Smooth muscle cell of the brain vasculature (primary cell): Measurements from ENCODE around the gene ENOX1.
A peak's percentile ranks its signal among the peaks of the same experiment; 100 is the strongest.

Experiments
- DNase-seq: peaks from one replicate; pipeline ENCODE4 v3.0.0-alpha.2; 2012; ENCODE audit warnings: low read depth, low spot score

The ENOX1 gene

GRCh38 chr13:43744261-43745031 is 42.3 kb downstream of the ENOX1 start:
- no peak for DNase-seq

- DNase-seq = no peak
Observed at GRCh38 chr13:43742911-43743310, 43.9 kb downstream of the ENOX1 start.

GRCh38 chr13:43737392-43737923 is 49.3 kb downstream of the ENOX1 start:
- DNase-seq = no peak

- no peak for DNase-seq
Observed at GRCh38 chr13:43732726-43733125, 54.0 kb downstream of the ENOX1 start.

- DNase-seq = no peak
Observed at GRCh38 chr13:43731296-43731695, 55.5 kb downstream of the ENOX1 start.

- DNase-seq = peak; percentile 80
Observed at GRCh38 chr13:43730642-43731041, 56.1 kb downstream of the ENOX1 start.

- no peak for DNase-seq
Observed at GRCh38 chr13:43728421-43728820, 58.4 kb downstream of the ENOX1 start.

GRCh38 chr13:43727856-43728255 is 58.9 kb downstream of the ENOX1 start:
- no peak for DNase-seq

- no peak for DNase-seq
Observed at GRCh38 chr13:43725460-43725859, 61.3 kb downstream of the ENOX1 start.

- DNase-seq = no peak
Observed at GRCh38 chr13:43720780-43721397, 65.9 kb downstream of the ENOX1 start.

- no peak for DNase-seq
Observed at GRCh38 chr13:43698758-43699157, 88.0 kb downstream of the ENOX1 start.

DNA sequence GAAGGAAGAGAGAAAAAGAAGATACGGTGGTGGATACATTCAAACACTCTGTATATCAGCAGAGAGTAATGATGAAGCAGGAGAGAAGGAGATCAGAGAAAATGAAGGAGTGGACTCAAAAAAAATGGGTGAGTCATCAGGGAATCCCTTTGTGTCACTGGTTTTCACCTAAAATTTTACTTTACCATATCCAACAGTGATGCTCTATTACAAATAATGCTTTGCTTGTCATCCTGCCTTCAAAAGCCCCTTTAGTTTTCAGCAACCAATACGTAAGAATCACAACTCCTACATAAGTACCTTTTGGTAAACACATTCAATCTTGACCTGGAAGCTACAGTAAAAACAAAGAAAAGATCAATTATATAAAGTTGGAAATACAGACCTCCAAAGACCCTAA is 88.8 kb downstream of the ENOX1 start:
- no peak for DNase-seq

DNA sequence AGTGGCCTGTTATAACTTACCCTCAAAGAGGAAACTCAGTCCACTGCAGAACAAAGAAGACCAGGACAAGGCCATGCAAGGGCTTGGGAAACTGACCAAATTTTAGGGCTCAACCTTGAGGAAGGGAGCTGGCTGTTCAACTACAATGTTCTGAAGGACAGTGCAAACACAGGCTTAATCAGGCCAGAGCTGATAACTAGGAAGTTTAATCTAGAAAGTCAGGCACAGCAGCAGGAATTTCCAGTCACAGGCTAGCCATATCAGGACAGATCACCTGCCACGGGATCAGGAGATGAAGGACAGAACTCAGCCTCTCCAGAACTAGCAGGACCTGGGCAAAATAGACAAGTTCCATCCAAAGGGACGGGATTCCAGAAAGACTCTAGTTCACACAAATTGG is 89.4 kb downstream of the ENOX1 start:
- DNase-seq = no peak

DNA sequence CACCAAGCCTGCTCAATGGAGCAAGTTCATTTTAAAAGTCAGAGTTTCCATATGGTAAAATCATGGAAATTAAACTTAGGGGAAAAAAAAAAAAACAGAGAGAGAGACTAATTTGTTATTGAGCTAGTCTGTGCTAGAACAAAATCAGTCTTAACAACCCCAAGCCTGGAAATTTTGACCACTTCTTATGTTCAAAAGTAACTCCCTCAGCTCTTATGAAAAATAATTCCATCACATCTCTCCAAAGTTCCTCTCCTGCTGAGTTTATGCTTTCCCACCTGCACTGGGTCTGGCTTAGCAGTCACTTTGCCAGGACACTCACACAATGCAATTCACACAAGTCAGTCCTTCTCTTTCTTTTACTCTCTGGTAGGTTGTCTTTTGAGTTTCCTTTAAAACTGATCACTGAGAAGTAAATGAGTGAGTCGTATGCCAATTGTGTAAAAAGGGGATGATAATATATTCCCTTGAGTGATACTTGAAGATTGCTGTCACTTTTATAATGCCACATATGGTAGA is 92.6 kb downstream of the ENOX1 start:
- DNase-seq = no peak

DNA sequence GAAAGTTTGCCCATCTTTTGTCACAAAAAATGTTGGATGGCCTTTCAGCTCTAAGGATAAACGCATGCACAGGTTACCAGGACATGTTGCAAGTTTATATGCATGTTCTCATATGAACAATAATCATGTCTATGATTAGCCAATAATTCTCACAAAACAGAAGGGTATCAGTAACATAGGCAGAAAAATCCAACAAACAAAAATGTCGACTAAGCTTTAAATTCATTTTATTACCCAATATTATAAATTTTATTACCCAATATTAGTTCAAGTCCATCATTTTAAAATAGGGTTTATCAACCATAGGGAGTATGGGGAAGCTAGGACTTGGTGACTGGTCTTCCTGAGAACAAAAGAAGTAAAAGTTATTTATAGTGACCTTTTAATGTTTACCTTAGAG is 93.1 kb downstream of the ENOX1 start:
- no peak for DNase-seq

GRCh38 chr13:43688227-43688907 is 98.4 kb downstream of the ENOX1 start:
- no peak for DNase-seq

DNA sequence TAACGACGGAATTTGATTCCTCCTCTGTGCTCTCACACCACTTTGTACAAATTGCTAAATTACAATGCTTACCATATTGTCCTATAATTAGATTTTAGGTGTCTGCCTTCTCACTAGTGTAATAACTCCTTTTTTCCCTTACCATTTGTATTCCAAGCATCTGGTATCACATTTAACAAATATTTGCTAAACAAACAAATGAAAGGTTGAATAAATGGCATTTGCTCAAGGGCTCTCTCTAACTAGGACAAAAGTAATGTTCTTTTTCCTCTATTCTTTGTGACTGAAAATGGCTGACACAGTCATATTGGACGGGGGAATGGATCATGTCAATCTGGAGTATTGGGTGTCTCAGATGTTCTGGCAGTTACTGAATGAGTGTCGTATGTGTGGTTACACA is 99.7 kb downstream of the ENOX1 start:
- no peak for DNase-seq

- peak; percentile 62 for DNase-seq
Observed at GRCh38 chr13:43686557-43686956, 100.2 kb downstream of the ENOX1 start.

DNA sequence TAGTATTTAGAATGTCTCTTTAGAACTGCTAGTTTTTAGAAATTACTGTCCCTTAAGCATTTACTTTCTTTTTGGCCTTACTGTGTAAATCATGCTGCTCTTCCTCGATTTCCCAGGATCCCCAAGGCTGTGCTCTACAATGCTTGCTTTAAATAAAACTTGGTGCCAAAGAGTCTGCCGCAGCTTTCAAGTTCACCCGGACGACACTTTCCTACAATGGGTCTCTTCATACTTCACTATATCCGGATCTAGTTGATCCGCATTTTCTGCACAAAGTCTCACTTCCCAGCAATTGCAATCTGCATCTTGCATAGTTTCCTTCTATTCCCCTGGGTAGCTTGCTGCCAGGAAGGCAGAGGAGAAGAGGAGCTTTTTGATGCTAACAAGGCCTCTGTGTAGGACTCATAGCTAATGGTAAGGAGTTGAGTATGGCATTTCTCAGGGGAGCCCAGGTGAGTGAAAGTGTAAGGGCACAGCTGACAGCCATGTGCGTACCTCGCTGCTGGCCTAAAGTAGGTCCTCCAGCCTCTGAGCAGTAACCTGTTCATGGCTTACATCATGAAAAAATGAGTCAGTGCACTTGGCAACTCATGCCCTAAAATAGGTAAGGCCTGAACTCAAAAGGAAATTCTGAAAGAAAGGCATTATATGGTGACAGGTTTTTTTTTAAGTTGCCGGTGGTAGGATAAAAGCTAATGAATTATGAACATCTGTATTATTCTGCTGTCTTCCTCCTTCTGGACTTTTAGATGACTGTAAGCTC is 101.6 kb downstream of the ENOX1 start:
- DNase-seq = no peak

GRCh38 chr13:43682701-43683100 is 104.1 kb downstream of the ENOX1 start:
- DNase-seq = no peak

- no peak for DNase-seq
Observed at GRCh38 chr13:43676320-43676719, 110.5 kb downstream of the ENOX1 start.

DNA sequence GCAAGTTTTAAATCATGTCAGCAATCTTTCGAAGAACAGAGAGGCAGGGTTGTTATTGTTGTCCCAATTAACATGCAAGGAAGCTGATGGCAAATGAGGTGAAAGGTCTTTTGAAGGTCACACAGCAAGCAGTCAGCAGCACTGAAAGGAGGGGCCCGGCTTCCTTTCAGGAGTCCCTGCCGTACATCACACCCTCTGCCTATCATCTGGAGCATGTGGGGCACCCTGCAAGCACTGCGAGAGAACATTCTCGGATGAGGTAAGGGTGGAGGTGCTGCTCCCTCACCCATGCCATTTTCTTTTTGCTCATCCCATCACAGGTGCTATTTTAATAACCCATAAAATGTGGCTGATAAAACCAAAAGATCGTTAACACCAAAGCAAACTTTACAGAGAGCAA is 111.2 kb downstream of the ENOX1 start:
- no peak for DNase-seq
